Neural cell (in vitro differentiated cells): Measurements from ENCODE around the gene KLK13. TPM values are rescaled to one million over a fixed set of nuclear protein-coding genes. Genes with fewer than 3 reads are reported as not detected.

ENCODE experiments used
- H2AFZ ChIP-seq: fragments of 200-600, 300-800 bp; sonication (generic), shearing (Covaris generic); 2 replicates; pipeline ENCODE4 v1.6.0; 2014; ENCODE audit warnings: low read depth, mild to moderate bottlenecking, antibody characterized with exemption, low read length, moderate library complexity
- H3F3A ChIP-seq: fragments of 200-600 bp; shearing (Covaris generic); 2 replicates; pipeline ENCODE4 v1.6.1; 2016; ENCODE audit warnings: mild to moderate bottlenecking, moderate library complexity, mixed read lengths, antibody characterized with exemption, low read length; ENCODE audit not compliant: insufficient read depth, poor library complexity, severe bottlenecking
- H3K27ac ChIP-seq: fragments of 200-600, 300-800 bp; sonication (generic), shearing (Covaris generic); 2 replicates; pipeline ENCODE4 v1.5.1; 2014; ENCODE audit warnings: mild to moderate bottlenecking, low read length, moderate library complexity
- H3K27me3 ChIP-seq: fragments of 300-800, 200-600 bp; sonication (generic), shearing (Covaris generic); 2 replicates; pipeline ENCODE4 v1.6.0; 2014; ENCODE audit warnings: mild to moderate bottlenecking, low read depth, low read length, moderate library complexity; ENCODE audit not compliant: insufficient read depth
- H3K36me3 ChIP-seq: fragments of 300-800, 200-600 bp; sonication (generic), shearing (Covaris generic); 2 replicates; pipeline ENCODE4 v1.5.1; 2014; ENCODE audit warnings: mild to moderate bottlenecking, antibody characterized with exemption, low read length, moderate library complexity; ENCODE audit not compliant: insufficient read depth
- H3K4me2 ChIP-seq: fragments of 300-800, 200-600 bp; sonication (generic), shearing (Covaris generic); 2 replicates; pipeline ENCODE4 v1.6.0; 2014; ENCODE audit warnings: mild to moderate bottlenecking, low read length
- H3K4me3 ChIP-seq: fragments of 300-800, 200-600 bp; sonication (generic), shearing (Covaris generic); 2 replicates; pipeline ENCODE4 v1.5.1; 2014; ENCODE audit warnings: mild to moderate bottlenecking, low read length, moderate library complexity
- H3K79me2 ChIP-seq: fragments of 200-600 bp; shearing (Covaris generic); replicated peaks from 2 replicates; pipeline ENCODE4 v1.6.0; 2014; ENCODE audit warnings: mild to moderate bottlenecking, low read length, moderate library complexity; ENCODE audit not compliant: insufficient read depth
- H3K9ac ChIP-seq: fragments of 300-800, 200-600 bp; sonication (generic), shearing (Covaris generic); 2 replicates; pipeline ENCODE4 v1.6.1; 2016; ENCODE audit warnings: mild to moderate bottlenecking, low read length, mixed read lengths
- H3K9me2 ChIP-seq: fragments of 200-600 bp; shearing (Covaris generic); 2 replicates; pipeline ENCODE4 v1.6.1; 2016; ENCODE audit warnings: mild to moderate bottlenecking, low read length, mixed read lengths; ENCODE audit not compliant: insufficient read depth
- H3K9me3 ChIP-seq: fragments of 200-600, 300-800 bp; sonication (generic), shearing (Covaris generic); 2 replicates; pipeline ENCODE4 v1.6.1; 2016; ENCODE audit warnings: mild to moderate bottlenecking, mixed run types, low read length, moderate library complexity, mixed read lengths
- H4K20me1 ChIP-seq: fragments of 200-600 bp; shearing (Covaris generic); 2 replicates; pipeline ENCODE4 v1.6.1; 2016; ENCODE audit warnings: mild to moderate bottlenecking, mixed run types; ENCODE audit not compliant: insufficient read depth
- CTCF ChIP-seq: fragments of 450-650 bp; IDR thresholded peaks from 2 replicates; pipeline ENCODE4 v1.5.1; 2014; ENCODE audit warnings: antibody characterized with exemption, mild to moderate bottlenecking, moderate library complexity; ENCODE audit not compliant: poor library complexity, severe bottlenecking
- EP300 ChIP-seq: fragments of 450-650 bp; conservative IDR thresholded peaks from 2 replicates; pipeline ENCODE4 v1.6.1; 2014; ENCODE audit warnings: antibody characterized with exemption, mild to moderate bottlenecking, moderate library complexity; ENCODE audit not compliant: poor library complexity, severe bottlenecking
- EZH2 ChIP-seq: fragments of 200-600, 300-800 bp; shearing (Covaris generic), sonication (generic); IDR thresholded peaks from 2 replicates; pipeline ENCODE4 v1.6.1; 2014; ENCODE audit warnings: antibody characterized with exemption, low read length, borderline replicate concordance, mild to moderate bottlenecking; ENCODE audit not compliant: insufficient read depth, poor library complexity, severe bottlenecking
- MXI1 ChIP-seq: fragments of 450-650 bp; conservative IDR thresholded peaks from 2 replicates; pipeline ENCODE4 v1.6.1; 2014; ENCODE audit warnings: antibody characterized with exemption, mild to moderate bottlenecking; ENCODE audit not compliant: poor library complexity, severe bottlenecking
- POLR2AphosphoS5 ChIP-seq: IDR thresholded peaks from 2 replicates; pipeline ENCODE4 v1.6.1; 2012
- RAD21 ChIP-seq: fragments of 450-650 bp; conservative IDR thresholded peaks from 2 replicates; pipeline ENCODE4 v1.6.1; 2014; ENCODE audit warnings: antibody characterized with exemption, mild to moderate bottlenecking, moderate library complexity
- REST ChIP-seq: IDR thresholded peaks from 2 replicates; pipeline ENCODE4 v1.6.1; 2012; ENCODE audit warnings: borderline replicate concordance
- SMC3 ChIP-seq: fragments of 450-650 bp; conservative IDR thresholded peaks from 2 replicates; pipeline ENCODE4 v1.6.1; 2014; ENCODE audit warnings: antibody characterized with exemption, mild to moderate bottlenecking, moderate library complexity; ENCODE audit not compliant: poor library complexity
- TAF1 ChIP-seq: IDR thresholded peaks from 2 replicates; pipeline ENCODE4 v1.6.1; 2012; ENCODE audit warnings: low read depth
- polyA plus RNA-seq: library from polyadenylated mRNA; depleted of rRNA; stranded (reverse); fragments of >200 nt; gene quantifications from 2 replicates; pipeline ENCODE4 v1.2.3, GENCODE V29; 2014

The KLK13 gene
- polyA plus RNA-seq, 1 donor from 2014 or later = not detected

- Histone ChIP-seq H3F3A (no peaks in the 10 kb centered on the region), H2AFZ (no peak overlapping the region), H4K20me1 (no peaks in the 10 kb centered on the region), H3K4me3 (no peak overlapping the region), H3K9me3 (no peaks in the 10 kb centered on the region), H3K36me3 (no peaks in the 10 kb centered on the region), H3K27me3 (no peaks in the 10 kb centered on the region), H3K9ac (no peak overlapping the region), H3K27ac (no peak overlapping the region), H3K4me2 (no peak overlapping the region), H3K79me2 (no peaks in the 10 kb centered on the region), H3K9me2 (no peaks in the 10 kb centered on the region)
- TF ChIP-seq REST = no peak
- TF ChIP-seq SMC3 = peak; percentile 15
- TF ChIP-seq TAF1 = no peak
- peak; percentile 53 for TF ChIP-seq RAD21
- TF ChIP-seq EP300 = no peak
- no peak for TF ChIP-seq EZH2
- peak; percentile 59 for TF ChIP-seq CTCF
- no peak for TF ChIP-seq MXI1
Measured at GRCh38 chr19:51094696-51095279, 29.9 kb upstream of the KLK13 start.

DNA sequence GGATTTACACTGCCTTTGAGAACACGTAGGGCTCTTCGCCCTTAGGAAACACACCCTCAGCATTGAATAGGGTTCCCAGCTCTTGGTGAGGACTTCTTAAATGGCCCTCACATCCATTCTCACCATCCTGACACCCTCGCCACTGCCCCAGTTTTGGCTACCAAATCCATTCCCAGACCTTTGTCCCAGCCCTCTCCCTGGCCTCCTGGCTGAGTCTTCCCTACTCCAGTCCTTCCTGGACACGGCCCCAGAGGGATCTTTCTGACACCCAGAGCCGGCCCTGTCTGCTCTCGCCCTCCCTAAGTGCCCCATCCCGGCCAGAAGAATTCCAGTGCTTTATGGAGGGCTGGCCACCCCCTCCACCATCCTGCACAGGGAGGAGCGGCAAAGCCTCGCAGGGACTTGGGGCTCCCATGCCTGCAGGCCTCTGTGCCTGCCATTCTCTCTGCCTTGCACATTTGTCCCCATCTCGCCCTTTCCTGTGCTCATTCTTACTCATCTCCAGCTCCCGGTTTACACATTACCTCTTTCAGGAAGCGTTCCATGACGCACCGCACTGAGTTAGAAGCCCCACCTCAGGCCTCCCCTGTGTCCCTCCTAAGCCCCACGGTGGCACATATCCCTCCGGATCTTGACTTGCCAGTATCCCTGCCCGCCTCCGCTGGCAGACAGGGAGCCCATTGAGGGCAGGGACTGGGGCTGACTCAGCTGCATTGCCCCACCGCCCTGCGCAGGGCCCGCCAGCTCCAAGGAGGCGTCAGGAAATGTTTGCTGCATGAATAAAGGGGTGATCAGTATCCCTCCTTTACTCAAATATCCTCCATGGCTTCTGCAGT is 28.8 kb upstream of the KLK13 start:
- H3K4me2 ChIP-seq = no peak overlapping the region
- TF ChIP-seq TAF1 = no peak
- no peak for TF ChIP-seq SMC3
- no peak for TF ChIP-seq EP300
- TF ChIP-seq POLR2AphosphoS5 = no peak
- no peak for TF ChIP-seq REST
- TF ChIP-seq MXI1 = no peak
- no peak for TF ChIP-seq CTCF
- TF ChIP-seq EZH2 = no peak
- TF ChIP-seq RAD21 = no peak
- H3K9me2 ChIP-seq = no peaks in the 10 kb centered on the region
- H3K27me3 ChIP-seq = no peaks in the 10 kb centered on the region
- no peak overlapping the region for H3K27ac ChIP-seq
- H3F3A ChIP-seq = no peaks in the 10 kb centered on the region
- H2AFZ ChIP-seq = no peak overlapping the region
- no peak overlapping the region for H3K9ac ChIP-seq
- H3K79me2 ChIP-seq = no peaks in the 10 kb centered on the region
- H4K20me1 ChIP-seq = no peaks in the 10 kb centered on the region
- no peak overlapping the region for H3K4me3 ChIP-seq
- no peaks in the 10 kb centered on the region for H3K9me3 ChIP-seq
- H3K36me3 ChIP-seq = no peaks in the 10 kb centered on the region
